ENCODE results near the gene PMAIP1.
"Not testable (repeated sequence)": the region's sequence is repeated elsewhere in the genome, so short reads cannot be mapped to it uniquely, and the experiment has no call there.

PMAIP1 gene

DNA sequence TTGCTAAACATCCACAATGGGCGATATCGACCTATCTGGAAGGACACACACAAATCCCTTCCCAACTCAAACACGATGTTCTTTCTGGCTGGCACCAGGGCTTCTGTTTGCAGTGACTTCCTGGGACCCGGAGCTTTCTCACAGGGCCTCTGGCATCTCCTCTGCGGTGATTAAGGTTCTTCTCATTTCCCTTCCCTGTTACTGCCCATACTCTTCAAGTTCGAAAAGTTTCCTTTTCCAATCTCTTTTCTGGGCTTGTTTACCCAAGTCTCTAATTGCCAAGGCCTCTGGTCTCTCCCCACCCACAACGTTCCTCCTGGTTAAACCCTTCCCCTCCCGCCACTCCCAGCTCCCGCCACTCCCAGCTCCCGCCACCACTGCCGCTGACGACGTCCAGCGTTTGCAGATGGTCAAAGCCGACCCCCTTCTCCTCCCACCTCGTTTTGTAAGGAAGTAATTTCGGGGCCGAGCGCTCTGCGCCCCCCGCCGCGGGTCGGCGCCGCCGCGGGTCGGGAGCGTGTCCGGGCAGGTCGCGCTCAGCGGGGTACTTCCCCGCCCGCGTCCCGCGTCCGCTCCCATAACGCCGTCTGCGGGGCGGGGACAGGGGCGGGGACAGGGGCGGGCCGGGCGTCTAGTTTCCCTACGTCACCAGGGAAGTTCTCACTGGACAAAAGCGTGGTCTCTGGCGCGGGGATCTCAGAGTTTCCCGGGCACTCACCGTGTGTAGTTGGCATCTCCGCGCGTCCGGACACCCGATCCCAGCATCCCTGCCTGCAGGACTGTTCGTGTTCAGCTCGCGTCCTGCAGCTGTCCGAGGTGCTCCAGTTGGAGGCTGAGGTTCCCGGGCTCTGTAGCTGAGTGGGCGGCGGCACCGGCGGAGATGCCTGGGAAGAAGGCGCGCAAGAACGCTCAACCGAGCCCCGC lies at the start of gene PMAIP1:
Gene PMAIP1, plus strand, starts transcription at position 699 of the 924 bp plus-strand sequence. Its CDS starts 182 bp downstream, at position 881.
- peak; percentile 75 to 82 for DNase-seq (ENCODE audit: low spot score in 2 of 2)
- peaks cover 37% of the 10 kb centered on the region for H3K4me1 Mint-ChIP-seq
- no peaks in the 10 kb centered on the region for H3K9me3 Mint-ChIP-seq
- peak within 1 kb of the TSS; percentile 95 for H3K4me3 Mint-ChIP-seq
- no peaks in the 10 kb centered on the region for H3K27me3 Mint-ChIP-seq
- H3K27ac Mint-ChIP-seq (ENCODE audit: low read depth): peak within 1 kb of the TSS; percentile 97
- peaks cover 39% of the 10 kb centered on the region for H3K36me3 Mint-ChIP-seq (ENCODE audit: insufficient read depth)
- ATAC-seq (replicated peaks; ENCODE audit: extremely low read depth, poor library complexity, severe bottlenecking): peak; percentile 67

DNA sequence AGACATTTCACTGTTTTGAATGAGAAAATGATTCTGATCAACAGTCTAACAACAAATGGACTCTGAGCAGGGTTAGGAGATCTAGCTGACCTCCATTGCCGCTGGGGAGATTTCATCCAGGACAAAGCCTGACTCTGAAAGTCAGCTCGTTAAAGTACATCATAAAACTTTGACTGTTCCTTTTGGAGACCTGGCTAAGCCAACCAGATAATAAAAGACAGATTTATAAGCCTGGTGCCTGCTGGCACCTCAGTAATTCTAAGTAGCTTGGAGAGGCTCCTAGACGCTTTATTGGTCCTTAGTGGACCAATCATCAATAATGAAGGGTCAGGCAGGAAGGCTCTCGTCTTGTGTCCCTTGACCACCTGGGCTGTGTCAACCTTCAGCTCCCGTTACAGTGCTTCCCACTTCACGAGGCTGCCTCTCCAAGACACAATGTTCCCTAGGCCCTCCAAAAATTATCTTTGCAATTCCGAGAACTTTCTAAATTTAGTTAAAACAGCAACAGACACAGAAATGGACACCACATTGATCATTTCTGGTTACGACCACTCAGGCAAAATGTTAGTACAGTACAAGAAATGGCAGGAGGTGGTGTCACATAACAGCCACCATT lies 47.9 kb upstream of the PMAIP1 start:
- H3K27me3 Mint-ChIP-seq: no peaks in the 10 kb centered on the region
- no peak for DNase-seq (ENCODE audit: low spot score in 2 of 2)
- no peak for ATAC-seq (replicated peaks; ENCODE audit: extremely low read depth, poor library complexity, severe bottlenecking)
- H3K27ac Mint-ChIP-seq (ENCODE audit: low read depth): no peak overlapping the region
- no peak overlapping the region for H3K4me3 Mint-ChIP-seq
- peaks cover 7% of the 10 kb centered on the region for H3K4me1 Mint-ChIP-seq
- peaks cover 1% of the 10 kb centered on the region for H3K36me3 Mint-ChIP-seq (ENCODE audit: insufficient read depth)
- H3K9me3 Mint-ChIP-seq: no peaks in the 10 kb centered on the region

DNA sequence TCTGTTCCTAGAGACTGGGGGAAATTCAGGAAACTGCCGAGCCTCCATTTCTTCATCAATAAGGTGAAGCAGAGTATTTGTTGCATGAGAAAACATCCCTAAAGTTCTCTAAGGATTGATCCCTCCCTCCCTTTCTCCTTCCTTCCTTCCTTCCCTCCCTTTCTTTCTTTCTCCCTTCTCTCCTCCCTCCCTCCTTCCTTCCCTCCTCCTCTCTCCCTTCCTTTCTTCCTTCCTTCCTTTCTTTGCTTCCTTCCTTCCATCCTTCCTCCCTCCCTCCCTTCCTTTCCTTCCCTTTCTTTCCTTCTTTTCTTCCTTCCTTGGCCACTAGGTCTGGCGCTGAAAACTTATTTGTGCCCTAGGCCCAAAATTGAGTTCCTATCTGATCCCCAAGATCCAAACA lies 47.2 kb upstream of the PMAIP1 start:
- DNase-seq (ENCODE audit: low spot score in 2 of 2): no peak

DNA sequence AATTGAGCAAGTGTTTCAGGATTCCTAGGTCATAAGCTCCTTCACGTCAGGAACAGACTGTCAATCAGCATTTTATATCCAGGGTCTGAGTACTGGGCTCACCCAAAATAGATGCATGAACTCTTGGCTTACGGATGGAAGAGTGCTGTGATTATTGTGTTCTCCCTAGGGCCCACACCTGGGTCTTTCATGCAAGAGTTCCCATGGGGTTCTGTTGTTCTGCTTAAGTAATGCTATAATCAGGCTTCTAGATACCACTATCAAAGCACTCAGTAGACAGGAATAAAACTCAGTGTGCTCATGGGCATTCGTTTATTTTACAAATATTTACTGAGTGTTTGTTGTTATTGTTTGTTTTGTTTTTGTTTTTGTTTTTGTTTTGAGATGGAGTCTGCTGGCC lies 46.4 kb upstream of the PMAIP1 start:
- H3K36me3 Mint-ChIP-seq (ENCODE audit: insufficient read depth): peaks cover 1% of the 10 kb centered on the region
- H3K27ac Mint-ChIP-seq (ENCODE audit: low read depth): no peak overlapping the region
- peaks cover 7% of the 10 kb centered on the region for H3K4me1 Mint-ChIP-seq
- no peak overlapping the region for H3K4me3 Mint-ChIP-seq
- H3K27me3 Mint-ChIP-seq: no peaks in the 10 kb centered on the region
- H3K9me3 Mint-ChIP-seq: no peaks in the 10 kb centered on the region
- ATAC-seq (replicated peaks; ENCODE audit: extremely low read depth, poor library complexity, severe bottlenecking) (no peak), DNase-seq (ENCODE audit: low spot score in 2 of 2) (no peak)

More for the DNA sequence above, 47.2 kb upstream of the PMAIP1 start:
- H3K4me1 Mint-ChIP-seq: peaks cover 7% of the 10 kb centered on the region
- no peak overlapping the region for H3K4me3 Mint-ChIP-seq
- no peaks in the 10 kb centered on the region for H3K9me3 Mint-ChIP-seq
- peaks cover 1% of the 10 kb centered on the region for H3K36me3 Mint-ChIP-seq (ENCODE audit: insufficient read depth)
- no peaks in the 10 kb centered on the region for H3K27me3 Mint-ChIP-seq
- ATAC-seq (replicated peaks; ENCODE audit: extremely low read depth, poor library complexity, severe bottlenecking): no peak
- H3K27ac Mint-ChIP-seq (ENCODE audit: low read depth): no peak overlapping the region

DNA sequence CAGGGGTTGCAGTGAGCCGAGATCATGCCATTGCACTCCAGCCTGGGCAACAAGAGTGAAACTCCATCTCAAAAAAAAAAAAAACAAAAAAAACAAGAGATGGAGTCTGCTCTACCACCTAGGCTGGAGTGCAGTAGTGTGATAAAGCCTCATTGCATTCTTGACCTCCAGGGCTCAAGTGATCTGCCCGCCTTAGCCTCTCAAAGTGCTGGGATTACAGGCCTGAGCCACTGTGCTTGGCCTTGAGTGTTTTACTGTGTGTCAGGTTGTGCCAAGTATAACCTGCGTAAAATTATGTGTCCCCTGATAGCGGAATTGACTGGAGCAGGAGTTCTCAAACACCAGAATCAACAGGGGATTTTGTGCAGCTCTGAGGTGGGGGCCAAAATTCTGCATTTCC lies 45.8 kb upstream of the PMAIP1 start:
- H3K27me3 Mint-ChIP-seq; H3K27ac Mint-ChIP-seq (ENCODE audit: low read depth); H3K36me3 Mint-ChIP-seq (ENCODE audit: insufficient read depth); H3K4me3 Mint-ChIP-seq; H3K4me1 Mint-ChIP-seq; ATAC-seq (replicated peaks; ENCODE audit: extremely low read depth, poor library complexity, severe bottlenecking); DNase-seq (ENCODE audit: low spot score in 2 of 2); H3K9me3 Mint-ChIP-seq: not testable (repeated sequence)

DNA sequence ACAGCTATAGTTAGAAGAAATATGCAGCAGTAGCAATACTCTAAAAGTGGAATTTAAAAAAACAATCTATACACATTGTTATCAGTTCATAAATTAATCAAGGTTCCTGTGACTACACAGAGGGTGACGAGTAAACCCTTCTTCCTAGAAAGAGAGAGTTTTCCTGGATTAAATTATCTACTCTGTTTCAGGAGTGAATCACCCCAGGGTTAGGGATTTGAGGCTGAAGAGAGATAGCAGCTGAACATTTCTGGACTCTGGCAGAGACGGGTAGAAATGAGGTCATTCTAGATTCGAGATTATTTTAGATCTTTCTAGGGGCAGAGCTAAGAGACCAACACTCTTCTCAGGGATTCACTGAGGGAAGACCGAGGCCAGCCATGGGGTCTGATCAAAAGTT lies 38.8 kb upstream of the PMAIP1 start:
- H3K27me3 Mint-ChIP-seq: no peaks in the 10 kb centered on the region
- DNase-seq (ENCODE audit: low spot score in 2 of 2) (no peak), ATAC-seq (replicated peaks; ENCODE audit: extremely low read depth, poor library complexity, severe bottlenecking) (no peak)
- H3K9me3 Mint-ChIP-seq: no peaks in the 10 kb centered on the region
- H3K36me3 Mint-ChIP-seq (ENCODE audit: insufficient read depth): peaks cover 1% of the 10 kb centered on the region
- H3K27ac Mint-ChIP-seq (ENCODE audit: low read depth): no peak overlapping the region
- H3K4me1 Mint-ChIP-seq: no peaks in the 10 kb centered on the region
- H3K4me3 Mint-ChIP-seq: no peak overlapping the region

DNA sequence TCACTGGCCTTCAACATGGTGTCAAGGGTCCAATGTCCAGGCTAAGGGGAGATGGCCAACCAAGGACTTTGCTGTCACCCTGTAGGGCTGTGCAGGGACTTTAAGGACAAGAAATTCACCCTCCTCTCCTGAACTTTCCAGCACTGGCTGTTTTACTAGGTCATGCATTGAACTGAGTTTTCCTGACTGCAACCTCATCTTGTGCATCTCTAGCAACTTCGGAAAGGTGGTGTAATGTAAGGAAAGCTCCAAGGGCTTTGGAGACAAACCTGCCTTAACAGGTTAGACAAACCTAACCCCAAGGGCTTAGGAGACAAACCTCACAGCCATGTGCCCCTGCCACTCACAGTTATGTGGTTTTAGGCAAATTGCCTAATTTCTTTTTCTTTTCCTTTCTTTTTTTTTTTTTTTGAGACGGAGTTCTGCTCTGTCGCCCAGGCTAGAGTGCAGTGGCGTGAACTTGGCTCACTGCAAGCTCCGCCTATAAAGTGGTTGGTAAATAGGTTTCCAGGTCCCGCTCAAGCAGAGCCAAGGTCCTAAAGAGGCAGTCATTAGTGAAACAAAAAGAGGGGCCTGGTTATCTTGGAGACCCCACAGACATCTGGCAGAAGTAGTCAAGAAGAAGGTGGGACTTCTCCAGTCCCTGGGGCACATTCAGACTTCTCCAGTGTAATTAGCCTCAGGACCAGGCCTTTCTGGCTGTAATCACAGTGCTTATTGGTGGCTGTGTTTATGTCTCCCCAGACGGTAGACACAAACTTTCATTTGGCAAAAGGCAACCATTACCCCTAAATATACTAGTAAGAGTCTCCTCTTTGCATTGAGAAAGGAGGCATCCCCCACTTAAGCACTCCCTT lies 37.6 kb upstream of the PMAIP1 start:
- no peaks in the 10 kb centered on the region for H3K9me3 Mint-ChIP-seq
- H3K27me3 Mint-ChIP-seq: no peaks in the 10 kb centered on the region
- H3K4me3 Mint-ChIP-seq: no peak overlapping the region
- DNase-seq (ENCODE audit: low spot score in 2 of 2) (no peak), ATAC-seq (replicated peaks; ENCODE audit: extremely low read depth, poor library complexity, severe bottlenecking) (no peak)
- H3K36me3 Mint-ChIP-seq (ENCODE audit: insufficient read depth): peaks cover 1% of the 10 kb centered on the region
- H3K27ac Mint-ChIP-seq (ENCODE audit: low read depth): no peak overlapping the region
- H3K4me1 Mint-ChIP-seq: no peaks in the 10 kb centered on the region

DNA sequence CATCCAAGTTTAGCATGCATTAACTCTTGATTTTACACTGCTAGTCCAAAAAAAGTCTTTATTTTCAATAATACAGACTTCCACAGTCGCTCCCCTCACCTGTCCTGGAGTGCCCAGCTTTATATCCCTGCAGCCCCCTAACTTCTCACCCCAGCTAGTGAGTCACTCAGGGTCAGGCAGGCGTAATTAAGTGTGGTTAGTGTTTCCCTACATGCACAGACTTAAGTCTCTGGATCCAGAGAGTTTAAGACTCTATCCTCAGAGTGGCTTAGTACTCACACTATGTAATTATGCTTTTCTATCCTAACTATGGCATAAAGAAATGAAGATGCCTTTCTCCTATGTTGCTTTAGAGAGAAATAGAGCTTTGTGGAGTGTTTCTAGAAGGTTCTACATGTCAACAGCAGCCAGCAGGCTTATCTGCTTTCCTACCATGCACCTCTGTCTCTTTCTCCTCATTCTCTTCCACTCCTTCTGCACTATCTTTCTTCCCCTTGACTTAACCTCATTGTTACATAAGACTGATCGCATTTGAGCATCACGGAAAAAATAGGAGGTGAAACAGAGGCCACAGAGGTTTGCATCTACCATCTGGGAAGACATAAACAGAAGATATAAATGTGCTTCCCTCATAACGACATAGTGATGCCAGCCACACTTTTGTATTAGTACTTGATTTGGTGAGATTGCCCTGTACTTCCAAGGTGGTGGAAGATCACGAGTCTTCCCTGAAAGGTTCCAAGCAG lies 34.4 kb upstream of the PMAIP1 start:
- ATAC-seq (replicated peaks; ENCODE audit: extremely low read depth, poor library complexity, severe bottlenecking): no peak
- DNase-seq (ENCODE audit: low spot score in 2 of 2): no peak
- no peaks in the 10 kb centered on the region for H3K27me3 Mint-ChIP-seq
- H3K9me3 Mint-ChIP-seq: no peaks in the 10 kb centered on the region
- no peak overlapping the region for H3K4me3 Mint-ChIP-seq
- no peak overlapping the region for H3K27ac Mint-ChIP-seq (ENCODE audit: low read depth)
- peaks cover 1% of the 10 kb centered on the region for H3K36me3 Mint-ChIP-seq (ENCODE audit: insufficient read depth)
- H3K4me1 Mint-ChIP-seq: no peaks in the 10 kb centered on the region

DNA sequence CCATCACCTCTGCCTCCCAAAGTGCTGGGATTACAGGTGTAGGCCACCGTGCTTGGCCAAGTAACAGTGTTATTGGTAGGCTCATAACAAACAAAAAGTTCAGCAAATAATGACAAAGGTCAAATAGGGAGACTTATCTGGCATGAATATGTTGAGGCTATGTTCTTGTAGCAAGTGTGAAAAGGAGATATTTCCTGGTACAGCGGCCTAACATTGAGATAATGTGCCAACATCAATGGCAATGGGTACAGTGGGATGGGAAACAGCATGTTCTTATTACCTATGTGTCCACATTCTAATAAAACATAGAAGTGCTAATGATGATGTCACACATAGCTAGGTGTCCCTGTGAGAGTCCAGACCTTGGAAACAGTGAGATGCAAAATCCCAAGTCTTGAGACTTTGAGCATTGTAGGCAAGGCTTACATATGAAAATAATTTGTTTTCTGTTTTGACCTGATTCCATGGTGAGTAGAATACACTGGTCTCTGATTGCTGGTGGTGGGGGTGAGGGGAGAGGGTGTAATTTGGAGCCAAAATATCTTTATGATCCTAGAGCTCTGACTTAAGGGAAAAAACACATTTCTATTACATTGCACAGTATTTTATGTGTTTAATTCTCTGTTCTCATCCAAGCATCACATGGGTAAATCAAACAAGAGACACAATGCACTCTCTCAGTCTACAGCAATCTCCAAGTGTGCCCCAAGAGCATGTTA lies 33.1 kb upstream of the PMAIP1 start:
- Mint-ChIP-seq H3K4me3 (no peak overlapping the region), H3K4me1 (no peaks in the 10 kb centered on the region), H3K27ac (ENCODE audit: low read depth) (no peak overlapping the region), H3K27me3 (no peaks in the 10 kb centered on the region), H3K36me3 (ENCODE audit: insufficient read depth) (peaks cover 1% of the 10 kb centered on the region), H3K9me3 (no peaks in the 10 kb centered on the region)
- no peak for ATAC-seq (replicated peaks; ENCODE audit: extremely low read depth, poor library complexity, severe bottlenecking)
- no peak for DNase-seq (ENCODE audit: low spot score in 2 of 2)

DNA sequence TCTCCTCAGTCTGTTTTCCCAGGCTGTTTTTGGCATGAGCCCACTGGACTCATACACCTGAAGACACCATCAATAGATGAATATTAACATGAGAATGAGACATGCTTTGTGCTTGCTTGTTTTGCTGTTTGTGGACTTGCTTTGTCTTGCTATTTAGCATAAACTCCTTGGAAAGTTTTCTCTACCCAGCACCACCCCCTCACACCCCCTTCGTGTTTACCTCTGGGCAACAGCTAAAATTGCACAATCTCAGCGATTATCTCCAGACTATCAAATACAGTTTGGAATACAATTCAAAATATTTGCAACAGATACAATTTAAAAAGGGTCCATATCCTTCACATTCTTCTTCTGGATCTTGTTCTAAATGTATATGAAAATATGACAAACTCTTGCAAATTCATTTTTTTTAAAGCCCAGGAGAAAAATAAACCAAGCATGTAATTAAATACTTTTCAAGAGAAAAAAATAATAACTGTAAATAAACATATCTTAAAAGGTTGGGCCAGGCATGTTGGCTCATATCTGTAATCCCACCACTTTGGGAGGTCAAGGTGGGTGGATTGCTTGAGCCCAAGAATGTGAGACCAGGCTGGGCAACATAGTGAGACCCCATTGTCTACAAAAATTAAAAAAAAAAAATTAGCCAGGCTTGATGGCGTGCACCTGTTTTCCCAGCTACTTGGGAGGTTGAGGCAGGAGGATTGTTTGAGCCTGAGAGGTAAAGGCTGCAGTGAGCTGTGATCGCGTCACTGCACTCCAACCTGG lies 32.3 kb upstream of the PMAIP1 start:
- no peak for ATAC-seq (replicated peaks; ENCODE audit: extremely low read depth, poor library complexity, severe bottlenecking)
- Mint-ChIP-seq H3K27me3 (no peaks in the 10 kb centered on the region), H3K36me3 (ENCODE audit: insufficient read depth) (peaks cover 1% of the 10 kb centered on the region), H3K27ac (ENCODE audit: low read depth) (no peak overlapping the region), H3K4me1 (no peaks in the 10 kb centered on the region), H3K4me3 (no peak overlapping the region), H3K9me3 (no peaks in the 10 kb centered on the region)
- no peak for DNase-seq (ENCODE audit: low spot score in 2 of 2)

DNA sequence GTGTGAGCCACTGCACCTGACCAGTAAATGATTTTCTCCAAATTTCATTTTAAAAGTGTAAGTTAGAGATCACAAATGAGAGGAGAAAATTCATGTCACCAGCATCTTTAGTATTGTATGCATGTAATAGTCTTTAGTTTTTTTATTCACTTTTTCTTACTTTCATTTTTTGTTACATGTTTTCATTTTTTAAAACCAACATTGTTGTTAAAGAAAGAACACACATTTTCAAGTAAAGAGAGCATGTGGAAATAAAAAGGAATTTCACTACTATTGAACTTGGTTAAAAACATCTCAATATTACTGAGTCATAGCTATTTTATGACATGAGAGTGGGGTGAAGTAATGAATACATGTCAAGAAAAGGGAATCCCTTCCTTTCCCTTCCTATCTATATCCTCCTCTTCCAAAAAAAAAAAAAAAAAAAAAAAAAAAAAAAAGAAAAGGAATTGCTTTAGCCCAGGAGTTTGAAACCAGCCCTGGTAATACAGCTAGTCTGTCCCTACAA lies 29.1 kb upstream of the PMAIP1 start:
- Mint-ChIP-seq H3K4me1 (peaks cover 2% of the 10 kb centered on the region), H3K9me3 (no peaks in the 10 kb centered on the region), H3K36me3 (ENCODE audit: insufficient read depth) (no peaks in the 10 kb centered on the region), H3K27me3 (no peaks in the 10 kb centered on the region), H3K4me3 (no peak overlapping the region), H3K27ac (ENCODE audit: low read depth) (no peak overlapping the region)
- DNase-seq (ENCODE audit: low spot score in 2 of 2) (no peak), ATAC-seq (replicated peaks; ENCODE audit: extremely low read depth, poor library complexity, severe bottlenecking) (no peak)
